Measurements from ENCODE around the gene STXBP1. TPM values are rescaled to one million over a fixed set of nuclear protein-coding genes. Genes with fewer than 3 reads are reported as not detected.

The STXBP1 gene
- total and polyA plus RNA-seq, 2 of the 4 experiments (the other 2 are of a cell fraction): 15.8 to 22.6 TPM

DNA sequence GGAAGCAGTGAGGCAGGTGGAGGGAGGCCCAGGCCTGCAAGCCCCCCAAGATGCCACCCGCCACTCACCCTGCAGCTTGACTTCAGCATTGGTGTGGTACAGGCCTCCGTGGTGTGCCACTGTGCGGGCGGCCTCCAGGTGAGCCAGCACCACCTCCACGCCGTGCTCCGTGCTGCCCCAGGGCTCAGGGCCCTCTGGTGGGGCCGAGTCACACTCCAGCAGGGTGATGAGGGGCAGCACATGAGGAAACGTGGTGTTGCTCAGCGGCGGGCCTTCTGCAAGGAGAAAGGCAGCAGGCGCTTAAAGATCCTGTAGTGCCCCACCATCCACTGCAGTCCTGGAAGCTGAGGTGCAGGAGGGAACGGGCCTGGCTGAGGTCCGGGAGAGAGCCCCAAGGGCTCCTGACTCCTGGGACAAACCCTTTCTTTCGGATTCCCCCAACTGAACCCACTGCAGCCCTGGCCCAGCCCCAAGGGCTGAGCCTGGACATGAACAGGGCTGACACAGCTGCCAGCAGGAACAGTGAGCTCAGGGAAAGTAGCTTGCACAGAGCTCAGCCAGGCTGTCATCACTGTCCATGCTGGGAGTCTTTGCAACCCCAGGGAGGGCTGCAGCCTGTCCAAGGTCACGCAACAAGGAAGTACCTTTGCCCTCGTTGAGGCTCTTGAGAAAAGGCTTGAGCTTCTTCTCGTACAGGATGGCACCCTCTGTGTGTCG lies 127.7 kb downstream of the STXBP1 start:
- Histone ChIP-seq H3K27ac (ENCODE audit: insufficient read depth, low read length) (no peak overlapping the region), H3K27me3 (ENCODE audit: control insufficient read depth, insufficient read depth, low read length) (peaks cover 8% of the 10 kb centered on the region; the same call in 1 of the 2 replicates), H3K14ac (replicated peaks; ENCODE audit: low read depth, low read length) (no peak overlapping the region), H2BK5ac (ENCODE audit: low read depth, low read length, poor library complexity, severe bottlenecking) (no peak overlapping the region), H3K9me3 (ENCODE audit: control insufficient read depth, insufficient read depth, low read length) (no peaks in the 10 kb centered on the region), H3K9me1 (ENCODE audit: insufficient read depth, low read length) (0 out of 2 replicates have a peak, but pooled peaks cover 5% of the 10 kb centered on the region), H3K9ac (ENCODE audit: low read depth, low read length) (no peak overlapping the region), H4K20me1 (ENCODE audit: insufficient read depth, low read length) (peaks cover 7% of the 10 kb centered on the region; the same call in 1 of the 2 replicates), H3K23ac (ENCODE audit: low read depth, low read length) (peak overlapping the region; percentile 9; the same call in 1 of the 2 replicates), H2AFZ (replicated peaks; ENCODE audit: low read length, poor library complexity) (peak overlapping the region; percentile 56), H3K4me1 (ENCODE audit: control insufficient read depth, insufficient read depth, low read length) (no peaks in the 10 kb centered on the region), H2BK120ac (ENCODE audit: low read depth, low read length) (no peak overlapping the region), H4K5ac (ENCODE audit: low read depth, low read length) (no peak overlapping the region), H2BK15ac (ENCODE audit: low read depth, low read length) (no peak overlapping the region), H3K18ac (ENCODE audit: low read depth, low read length) (no peak overlapping the region), H3K4ac (ENCODE audit: low read depth, low read length) (peak overlapping the region; percentile 10; the same call in 1 of the 2 replicates), H3K36me3 (ENCODE audit: control insufficient read depth, insufficient read depth, low read length) (no peaks in the 10 kb centered on the region), H2BK20ac (ENCODE audit: low read depth, low read length) (peak overlapping the region; percentile 23; the same call in 1 of the 2 replicates), H2AK5ac (ENCODE audit: low read depth, low read length) (peak overlapping the region; percentile 61; the same call in 1 of the 2 replicates), H4K8ac (ENCODE audit: low read depth in 2 of 2, low read length in 2 of 2) (no peak overlapping the region), H3K4me2 (ENCODE audit: low read depth, low read length) (no peak overlapping the region), H3K4me3 (ENCODE audit: insufficient read depth, low read depth, low read length) (no peak overlapping the region), H3K56ac (ENCODE audit: extremely low read depth, insufficient read depth, low read length) (no peak overlapping the region), H2AK9ac (replicated peaks; ENCODE audit: low read depth, low read length, poor library complexity) (peak overlapping the region; percentile 50), H3K79me1 (ENCODE audit: low read depth in 1 of 2, low read length in 2 of 2) (no peaks in the 10 kb centered on the region), H4K91ac (ENCODE audit: insufficient read depth, low read depth, low read length) (no peak overlapping the region)
- no peak for TF ChIP-seq MXI1 (IDR thresholded peaks at IDR 0.05; ENCODE audit: borderline replicate concordance, low read depth, low read length)
- TF ChIP-seq, protein P1, sequence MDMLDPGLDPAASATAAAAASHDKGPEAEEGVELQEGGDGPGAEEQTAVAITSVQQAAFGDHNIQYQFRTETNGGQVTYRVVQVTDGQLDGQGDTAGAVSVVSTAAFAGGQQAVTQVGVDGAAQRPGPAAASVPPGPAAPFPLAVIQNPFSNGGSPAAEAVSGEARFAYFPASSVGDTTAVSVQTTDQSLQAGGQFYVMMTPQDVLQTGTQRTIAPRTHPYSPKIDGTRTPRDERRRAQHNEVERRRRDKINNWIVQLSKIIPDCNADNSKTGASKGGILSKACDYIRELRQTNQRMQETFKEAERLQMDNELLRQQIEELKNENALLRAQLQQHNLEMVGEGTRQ (IDR thresholded peaks at IDR 0.05; ENCODE audit: low read depth, low read length): no peak
- no peak for TF ChIP-seq SMC3 (IDR thresholded peaks at IDR 0.05; ENCODE audit: low read depth, low read length)
- no peak for TF ChIP-seq CHD1 (IDR thresholded peaks at IDR 0.05; ENCODE audit: low read depth, low read length)
- TF ChIP-seq FOS (IDR thresholded peaks at IDR 0.05; ENCODE audit: low read depth, low read length): no peak
- TF ChIP-seq, protein P2, sequence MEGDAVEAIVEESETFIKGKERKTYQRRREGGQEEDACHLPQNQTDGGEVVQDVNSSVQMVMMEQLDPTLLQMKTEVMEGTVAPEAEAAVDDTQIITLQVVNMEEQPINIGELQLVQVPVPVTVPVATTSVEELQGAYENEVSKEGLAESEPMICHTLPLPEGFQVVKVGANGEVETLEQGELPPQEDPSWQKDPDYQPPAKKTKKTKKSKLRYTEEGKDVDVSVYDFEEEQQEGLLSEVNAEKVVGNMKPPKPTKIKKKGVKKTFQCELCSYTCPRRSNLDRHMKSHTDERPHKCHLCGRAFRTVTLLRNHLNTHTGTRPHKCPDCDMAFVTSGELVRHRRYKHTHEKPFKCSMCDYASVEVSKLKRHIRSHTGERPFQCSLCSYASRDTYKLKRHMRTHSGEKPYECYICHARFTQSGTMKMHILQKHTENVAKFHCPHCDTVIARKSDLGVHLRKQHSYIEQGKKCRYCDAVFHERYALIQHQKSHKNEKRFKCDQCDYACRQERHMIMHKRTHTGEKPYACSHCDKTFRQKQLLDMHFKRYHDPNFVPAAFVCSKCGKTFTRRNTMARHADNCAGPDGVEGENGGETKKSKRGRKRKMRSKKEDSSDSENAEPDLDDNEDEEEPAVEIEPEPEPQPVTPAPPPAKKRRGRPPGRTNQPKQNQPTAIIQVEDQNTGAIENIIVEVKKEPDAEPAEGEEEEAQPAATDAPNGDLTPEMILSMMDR (conservative IDR thresholded peaks at IDR 0.05; ENCODE audit: low read depth, low read length): no peak
- no peak for TF ChIP-seq BHLHE40 (IDR thresholded peaks at IDR 0.05; ENCODE audit: low read depth, low read length)
- no peak for TF ChIP-seq RAD21 (IDR thresholded peaks at IDR 0.05; ENCODE audit: low read length)
- 82% methylated on average over 14 of the region's 19 CpGs; no CpG with 5 or more reads in 1 of the 2 experiments for WGBS, 2 experiments (ENCODE audit: extremely low coverage in 2 of 2, insufficient read length in 1 of 2)
- in situ Hi-C loops (cut with MboI; ENCODE audit: low sequenced_read_pairs): loop anchor here (5.0 kb wide), 1 partner anchor 43 kb away; no protein-coding TSS in a partner anchor
- DNase-seq (no peak), ATAC-seq (ENCODE audit: low read depth) (no peak)
- CTCF ChIA-PET: interaction anchor here (1.4 kb wide), 1 partner anchor 23 kb away, joined by 4 read pairs; no protein-coding TSS in a partner anchor
- no TSS peak for BruUV-seq (replicated peaks)
- POLR2A ChIA-PET (ENCODE audit: unreplicated experiment): no interaction called here
- dilution Hi-C loops (cut with HindIII; ENCODE audit: low sequenced_read_pairs, unreplicated experiment): no loop called here
- intact Hi-C loops (cut with micrococcal nuclease): loop anchor here (5.0 kb wide), 1 partner anchor 378 kb away; no protein-coding TSS in a partner anchor
